ENCODE measurements around the gene FN3K. TPM values are rescaled to one million over a fixed set of nuclear protein-coding genes. Genes with fewer than 3 reads are reported as not detected.
A peak's percentile ranks its signal among the peaks of the same experiment; 100 is the strongest.

FN3K gene
- total and polyA plus RNA-seq, 2 of the 13 experiments (the other 11 are each of a cell fraction or from before 2014, with no cell fraction given) = 3.5 to 12.2 TPM

DNA sequence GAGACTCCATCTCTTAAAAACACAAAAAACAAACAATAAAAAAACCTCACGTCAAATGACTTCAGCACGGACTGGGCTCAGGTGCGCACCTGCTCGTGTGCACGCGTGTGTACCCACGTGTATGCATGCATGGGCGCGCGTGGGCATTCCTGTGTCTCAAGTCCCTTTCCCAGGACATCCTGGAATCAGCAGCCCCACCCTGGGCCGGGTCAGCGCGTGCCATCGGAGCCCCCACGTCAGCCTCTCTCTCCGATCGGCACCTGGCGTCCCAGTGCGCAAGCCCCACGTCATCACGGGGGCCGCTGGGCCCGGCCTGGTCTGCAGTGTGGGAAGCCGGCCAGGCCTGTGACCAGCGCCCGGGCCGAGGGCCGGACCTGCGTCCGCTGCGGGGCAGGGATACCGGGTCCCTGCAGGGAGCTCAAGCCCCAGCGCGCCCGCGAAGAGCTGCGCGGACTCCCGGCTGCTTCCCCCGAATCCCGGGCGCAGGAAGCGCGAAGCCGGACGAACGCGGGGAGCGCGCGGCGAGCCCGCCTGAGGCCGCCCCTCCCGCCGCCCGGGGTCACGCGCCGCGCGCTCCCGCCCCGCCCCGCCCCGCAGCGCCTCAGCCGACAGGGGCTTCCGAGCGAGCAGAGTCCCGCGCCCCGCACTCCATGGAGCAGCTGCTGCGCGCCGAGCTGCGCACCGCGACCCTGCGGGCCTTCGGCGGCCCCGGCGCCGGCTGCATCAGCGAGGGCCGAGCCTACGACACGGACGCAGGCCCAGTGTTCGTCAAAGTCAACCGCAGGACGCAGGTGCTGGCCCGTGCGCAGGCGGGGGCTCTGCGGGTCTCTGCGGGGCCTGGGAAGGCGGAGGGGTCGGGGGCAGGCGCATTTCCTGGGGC, at the start of gene FN3K (continued):
- TF ChIP-seq, protein P1, sequence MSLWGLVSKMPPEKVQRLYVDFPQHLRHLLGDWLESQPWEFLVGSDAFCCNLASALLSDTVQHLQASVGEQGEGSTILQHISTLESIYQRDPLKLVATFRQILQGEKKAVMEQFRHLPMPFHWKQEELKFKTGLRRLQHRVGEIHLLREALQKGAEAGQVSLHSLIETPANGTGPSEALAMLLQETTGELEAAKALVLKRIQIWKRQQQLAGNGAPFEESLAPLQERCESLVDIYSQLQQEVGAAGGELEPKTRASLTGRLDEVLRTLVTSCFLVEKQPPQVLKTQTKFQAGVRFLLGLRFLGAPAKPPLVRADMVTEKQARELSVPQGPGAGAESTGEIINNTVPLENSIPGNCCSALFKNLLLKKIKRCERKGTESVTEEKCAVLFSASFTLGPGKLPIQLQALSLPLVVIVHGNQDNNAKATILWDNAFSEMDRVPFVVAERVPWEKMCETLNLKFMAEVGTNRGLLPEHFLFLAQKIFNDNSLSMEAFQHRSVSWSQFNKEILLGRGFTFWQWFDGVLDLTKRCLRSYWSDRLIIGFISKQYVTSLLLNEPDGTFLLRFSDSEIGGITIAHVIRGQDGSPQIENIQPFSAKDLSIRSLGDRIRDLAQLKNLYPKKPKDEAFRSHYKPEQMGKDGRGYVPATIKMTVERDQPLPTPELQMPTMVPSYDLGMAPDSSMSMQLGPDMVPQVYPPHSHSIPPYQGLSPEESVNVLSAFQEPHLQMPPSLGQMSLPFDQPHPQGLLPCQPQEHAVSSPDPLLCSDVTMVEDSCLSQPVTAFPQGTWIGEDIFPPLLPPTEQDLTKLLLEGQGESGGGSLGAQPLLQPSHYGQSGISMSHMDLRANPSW (CRISPR knock-in tag; IDR thresholded peaks at IDR 0.05; ENCODE audit: borderline replicate concordance) = no peak
- TF ChIP-seq ZBTB7B (CRISPR knock-in tag; IDR thresholded peaks at IDR 0.05) (peak; percentile 13; the same call in 1 of the 2 replicates), ZNF430 (CRISPR knock-in tag; IDR thresholded peaks at IDR 0.05) (no peak), ZSCAN12 (CRISPR knock-in tag; IDR thresholded peaks at IDR 0.05) (no peak), NFKB2 (CRISPR knock-in tag; IDR thresholded peaks at IDR 0.05; ENCODE audit: borderline replicate concordance) (peak; percentile 12; the same call in 1 of the 2 replicates), ZNF713 (CRISPR knock-in tag; IDR thresholded peaks at IDR 0.05) (no peak), ZBTB21 (CRISPR knock-in tag; IDR thresholded peaks at IDR 0.05) (no peak), ZNF788 (CRISPR knock-in tag; IDR thresholded peaks at IDR 0.05; ENCODE audit: borderline replicate concordance) (peak; percentile 54), TARDBP (CRISPR knock-in tag; IDR thresholded peaks at IDR 0.05) (0 out of 2 replicates have a peak, but pooled peaks have one; percentile 19), FOXC1 (CRISPR knock-in tag; IDR thresholded peaks at IDR 0.05; ENCODE audit: borderline replicate concordance) (no peak; the same call in 1 of the 2 replicates), MAZ (IDR thresholded peaks at IDR 0.05; ENCODE audit: borderline replicate concordance, low read depth, low read length) (0 out of 2 replicates have a peak, but pooled peaks have one; percentile 63), MAZ (CRISPR knock-in tag; IDR thresholded peaks at IDR 0.05; ENCODE audit: low read depth) (peak; percentile 68; the same call in 1 of the 2 replicates), ZNF703 (CRISPR knock-in tag; IDR thresholded peaks at IDR 0.05; ENCODE audit: borderline replicate concordance) (no peak), ZFYVE20 (CRISPR knock-in tag; IDR thresholded peaks at IDR 0.05; ENCODE audit: borderline replicate concordance, low read depth) (no peak), KDM2A (CRISPR knock-in tag; IDR thresholded peaks at IDR 0.05; ENCODE audit: borderline replicate concordance, low read depth) (peak; percentile 90), CHD2 (IDR thresholded peaks at IDR 0.05; ENCODE audit: low read depth, low read length) (no peak), ATRX (CRISPR knock-in tag; IDR thresholded peaks at IDR 0.05; ENCODE audit: borderline replicate concordance) (no peak), ZC3H4 (CRISPR knock-in tag; IDR thresholded peaks at IDR 0.05; ENCODE audit: borderline replicate concordance) (no peak), FLYWCH1 (CRISPR knock-in tag; IDR thresholded peaks at IDR 0.05) (no peak), NFRKB (IDR thresholded peaks at IDR 0.05) (no peak), ZFP36L1 (CRISPR knock-in tag; IDR thresholded peaks at IDR 0.05) (no peak), TRIM24 (CRISPR knock-in tag; IDR thresholded peaks at IDR 0.05) (no peak), IKZF4 (CRISPR knock-in tag; IDR thresholded peaks at IDR 0.05; ENCODE audit: borderline replicate concordance, low read depth, not compliant biosample characterization) (peak; percentile 62)
- TF ChIP-seq, protein P2, sequence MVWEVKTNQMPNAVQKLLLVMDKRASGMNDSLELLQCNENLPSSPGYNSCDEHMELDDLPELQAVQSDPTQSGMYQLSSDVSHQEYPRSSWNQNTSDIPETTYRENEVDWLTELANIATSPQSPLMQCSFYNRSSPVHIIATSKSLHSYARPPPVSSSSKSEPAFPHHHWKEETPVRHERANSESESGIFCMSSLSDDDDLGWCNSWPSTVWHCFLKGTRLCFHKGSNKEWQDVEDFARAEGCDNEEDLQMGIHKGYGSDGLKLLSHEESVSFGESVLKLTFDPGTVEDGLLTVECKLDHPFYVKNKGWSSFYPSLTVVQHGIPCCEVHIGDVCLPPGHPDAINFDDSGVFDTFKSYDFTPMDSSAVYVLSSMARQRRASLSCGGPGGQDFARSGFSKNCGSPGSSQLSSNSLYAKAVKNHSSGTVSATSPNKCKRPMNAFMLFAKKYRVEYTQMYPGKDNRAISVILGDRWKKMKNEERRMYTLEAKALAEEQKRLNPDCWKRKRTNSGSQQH (CRISPR knock-in tag; IDR thresholded peaks at IDR 0.05; ENCODE audit: low read depth) = no peak; the same call in 1 of the 2 replicates
- TF ChIP-seq, protein P3, sequence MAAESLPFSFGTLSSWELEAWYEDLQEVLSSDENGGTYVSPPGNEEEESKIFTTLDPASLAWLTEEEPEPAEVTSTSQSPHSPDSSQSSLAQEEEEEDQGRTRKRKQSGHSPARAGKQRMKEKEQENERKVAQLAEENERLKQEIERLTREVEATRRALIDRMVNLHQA (CRISPR knock-in tag; IDR thresholded peaks at IDR 0.05) = no peak
- TF ChIP-seq, protein P4, sequence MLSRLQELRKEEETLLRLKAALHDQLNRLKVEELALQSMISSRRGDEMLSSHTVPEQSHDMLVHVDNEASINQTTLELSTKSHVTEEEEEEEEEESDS (CRISPR knock-in tag; IDR thresholded peaks at IDR 0.05; ENCODE audit: borderline replicate concordance) = no peak
